ENCODE data around the gene COPS8.

DNA sequence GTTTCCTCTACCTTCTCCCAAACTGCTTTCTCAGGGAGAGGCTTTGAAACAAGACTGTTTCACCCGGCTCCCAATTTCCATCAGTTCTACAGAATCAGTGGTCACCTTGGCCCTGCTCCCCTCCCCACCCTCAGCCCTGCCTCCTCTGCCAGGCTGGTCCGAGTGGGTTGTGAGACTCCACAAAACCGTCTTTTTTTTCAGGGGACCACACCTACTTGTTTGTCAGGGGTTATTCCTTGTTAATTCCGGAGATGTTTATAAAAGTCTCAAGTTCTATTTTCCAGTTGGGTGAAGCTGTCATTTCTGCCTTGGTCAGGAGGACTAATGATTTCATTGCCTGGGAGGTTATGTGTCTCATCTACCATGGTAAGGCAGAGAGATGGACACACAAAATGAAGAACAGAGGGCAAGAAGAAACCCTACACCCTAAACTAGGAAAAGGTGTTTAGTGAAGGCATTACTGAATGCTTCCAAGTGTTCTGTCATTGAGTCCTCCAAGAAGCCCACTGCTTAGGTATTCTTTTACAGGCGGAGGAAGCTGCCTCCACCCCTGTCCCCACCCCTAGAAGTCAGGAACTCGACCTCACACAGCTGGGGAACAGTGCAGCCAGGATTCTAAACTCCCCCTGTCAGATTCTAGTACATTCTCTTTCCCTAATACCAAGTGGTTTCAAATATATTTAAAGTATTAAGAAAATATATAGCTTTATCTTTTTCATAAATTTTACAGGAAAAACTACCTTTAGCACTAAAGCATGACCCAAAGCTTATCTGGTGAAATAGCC lies 46.3 kb downstream of the COPS8 start:
- TF ChIP-seq ZNF366 (tag by site-specific recombination; conservative IDR thresholded peaks at IDR 0.05) (no peak), ZNF677 (tag by site-specific recombination; IDR thresholded peaks at IDR 0.05) (no peak), ZNF404 (tag by site-specific recombination; IDR thresholded peaks at IDR 0.05) (no peak), KLF7 (tag by site-specific recombination; IDR thresholded peaks at IDR 0.05; ENCODE audit: borderline replicate concordance) (no peak), ZNF121 (tag by site-specific recombination; IDR thresholded peaks at IDR 0.05) (no peak)
- TF ChIP-seq, protein P1, sequence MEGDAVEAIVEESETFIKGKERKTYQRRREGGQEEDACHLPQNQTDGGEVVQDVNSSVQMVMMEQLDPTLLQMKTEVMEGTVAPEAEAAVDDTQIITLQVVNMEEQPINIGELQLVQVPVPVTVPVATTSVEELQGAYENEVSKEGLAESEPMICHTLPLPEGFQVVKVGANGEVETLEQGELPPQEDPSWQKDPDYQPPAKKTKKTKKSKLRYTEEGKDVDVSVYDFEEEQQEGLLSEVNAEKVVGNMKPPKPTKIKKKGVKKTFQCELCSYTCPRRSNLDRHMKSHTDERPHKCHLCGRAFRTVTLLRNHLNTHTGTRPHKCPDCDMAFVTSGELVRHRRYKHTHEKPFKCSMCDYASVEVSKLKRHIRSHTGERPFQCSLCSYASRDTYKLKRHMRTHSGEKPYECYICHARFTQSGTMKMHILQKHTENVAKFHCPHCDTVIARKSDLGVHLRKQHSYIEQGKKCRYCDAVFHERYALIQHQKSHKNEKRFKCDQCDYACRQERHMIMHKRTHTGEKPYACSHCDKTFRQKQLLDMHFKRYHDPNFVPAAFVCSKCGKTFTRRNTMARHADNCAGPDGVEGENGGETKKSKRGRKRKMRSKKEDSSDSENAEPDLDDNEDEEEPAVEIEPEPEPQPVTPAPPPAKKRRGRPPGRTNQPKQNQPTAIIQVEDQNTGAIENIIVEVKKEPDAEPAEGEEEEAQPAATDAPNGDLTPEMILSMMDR (tag by site-specific recombination; IDR thresholded peaks at IDR 0.05) = no peak
- TF ChIP-seq, protein P2, sequence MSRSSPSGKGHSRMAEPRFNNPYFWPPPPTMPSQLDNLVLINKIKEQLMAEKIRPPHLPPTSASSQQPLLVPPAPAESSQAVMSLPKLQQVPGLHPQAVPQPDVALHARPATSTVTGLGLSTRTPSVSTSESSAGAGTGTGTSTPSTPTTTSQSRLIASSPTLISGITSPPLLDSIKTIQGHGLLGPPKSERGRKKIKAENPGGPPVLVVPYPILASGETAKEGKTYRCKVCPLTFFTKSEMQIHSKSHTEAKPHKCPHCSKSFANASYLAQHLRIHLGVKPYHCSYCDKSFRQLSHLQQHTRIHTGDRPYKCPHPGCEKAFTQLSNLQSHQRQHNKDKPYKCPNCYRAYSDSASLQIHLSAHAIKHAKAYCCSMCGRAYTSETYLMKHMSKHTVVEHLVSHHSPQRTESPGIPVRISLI (tag by site-specific recombination; IDR thresholded peaks at IDR 0.05) = no peak
- TF ChIP-seq, protein P3, sequence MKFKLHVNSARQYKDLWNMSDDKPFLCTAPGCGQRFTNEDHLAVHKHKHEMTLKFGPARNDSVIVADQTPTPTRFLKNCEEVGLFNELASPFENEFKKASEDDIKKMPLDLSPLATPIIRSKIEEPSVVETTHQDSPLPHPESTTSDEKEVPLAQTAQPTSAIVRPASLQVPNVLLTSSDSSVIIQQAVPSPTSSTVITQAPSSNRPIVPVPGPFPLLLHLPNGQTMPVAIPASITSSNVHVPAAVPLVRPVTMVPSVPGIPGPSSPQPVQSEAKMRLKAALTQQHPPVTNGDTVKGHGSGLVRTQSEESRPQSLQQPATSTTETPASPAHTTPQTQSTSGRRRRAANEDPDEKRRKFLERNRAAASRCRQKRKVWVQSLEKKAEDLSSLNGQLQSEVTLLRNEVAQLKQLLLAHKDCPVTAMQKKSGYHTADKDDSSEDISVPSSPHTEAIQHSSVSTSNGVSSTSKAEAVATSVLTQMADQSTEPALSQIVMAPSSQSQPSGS (tag by site-specific recombination; IDR thresholded peaks at IDR 0.05; ENCODE audit: low read depth) = no peak
